Activated CD8-positive, alpha-beta memory T cell treated with anti-CD3 and anti-CD28 coated beads, Interleukin-2, amount 50 U/mL, for 24 hours (primary cell): Measurements from ENCODE around the gene EEF2K.
"Not testable (repeated sequence)": the region's sequence is repeated elsewhere in the genome, so short reads cannot be mapped to it uniquely, and the experiment has no call there.

ENCODE experiments used
- DNase-seq: peaks from one replicate; pipeline ENCODE4 v3.0.0-alpha.2; 2020; ENCODE audit errors: extremely low read depth

EEF2K gene

DNA sequence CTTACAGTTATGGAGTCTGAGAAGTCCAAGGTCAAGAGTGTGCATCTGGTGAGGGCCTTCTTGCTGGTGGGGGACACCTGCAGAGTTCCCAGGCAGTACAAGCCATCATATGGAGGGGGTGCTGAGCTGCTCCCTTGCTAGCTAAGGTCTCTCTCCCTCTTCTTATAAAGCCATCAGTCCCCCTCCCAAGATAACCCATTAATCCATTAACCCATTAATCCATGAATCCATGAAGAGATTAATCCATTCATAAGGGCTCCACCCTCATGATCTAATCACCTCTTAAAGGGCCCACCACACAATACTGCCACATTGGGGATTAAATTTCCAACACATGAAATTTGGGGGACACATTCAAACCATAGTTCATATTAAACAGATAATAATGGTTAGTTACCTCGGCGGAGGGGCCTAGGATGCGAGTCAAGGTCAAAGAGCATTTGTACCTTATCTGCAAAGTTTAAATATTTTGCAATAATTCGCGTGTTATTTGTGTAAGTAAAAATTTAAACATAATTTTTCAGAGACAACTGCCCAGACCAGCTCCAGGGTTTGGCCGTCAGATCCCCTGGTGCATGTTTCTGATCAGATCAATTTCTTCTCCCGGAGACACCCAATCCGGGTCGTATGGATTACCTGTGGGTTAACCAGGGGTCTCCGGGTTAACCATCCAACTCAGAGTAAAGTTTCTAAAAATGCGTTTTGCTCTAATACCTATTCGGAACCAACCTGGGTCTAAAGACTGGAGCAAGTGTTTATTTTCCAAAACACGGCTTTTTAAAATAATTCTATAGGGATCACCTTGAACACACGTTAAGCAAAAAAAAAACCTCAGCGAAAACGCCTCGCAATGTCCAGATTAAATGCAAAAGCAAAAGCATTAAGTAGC lies 90.4 kb downstream of the EEF2K start:
- DNase-seq: no peak

DNA sequence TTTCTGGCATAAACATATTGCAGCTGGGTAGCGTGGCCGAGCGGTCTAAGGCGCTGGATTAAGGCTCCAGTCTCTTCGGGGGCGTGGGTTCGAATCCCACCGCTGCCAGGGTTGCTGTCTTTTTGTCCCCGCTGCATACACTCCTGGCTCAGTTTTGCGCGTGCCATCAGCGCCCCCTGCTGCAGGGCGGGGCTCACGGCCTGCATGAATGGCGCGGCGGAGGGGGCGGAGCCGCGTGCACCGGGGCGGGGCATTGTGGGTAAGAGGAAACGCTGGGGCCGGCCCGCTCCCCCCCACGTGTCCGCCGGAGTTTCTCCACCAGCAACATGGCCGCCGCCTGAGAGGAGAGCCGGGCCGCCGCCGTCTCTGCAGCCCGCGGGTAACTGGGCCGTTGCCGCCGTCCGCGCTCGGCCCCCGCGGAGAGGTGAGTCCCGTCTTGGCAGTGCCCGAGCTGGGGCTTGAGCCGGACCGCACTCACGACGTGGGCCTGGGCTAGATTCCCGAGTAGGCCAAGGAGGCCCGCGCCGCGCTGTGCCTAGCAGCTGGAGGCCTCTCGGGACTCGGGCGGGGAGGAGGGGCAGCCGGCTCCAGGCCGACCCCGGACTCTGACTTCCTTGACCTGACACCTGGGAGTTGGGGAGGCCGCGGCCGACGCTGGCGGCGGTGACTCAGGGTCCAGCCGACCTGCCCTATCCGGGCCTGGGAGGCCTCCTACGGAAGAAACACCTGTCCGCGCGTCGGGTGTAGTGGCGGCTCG lies 91.2 kb downstream of the EEF2K start, which contains the start of gene POLR3E:
TSS of gene POLR3E (plus strand) at position 296 of the 757 bp plus-strand sequence. CDS start 5,560 bp downstream, outside the sequence.
- DNase-seq: peak; percentile 98

DNA sequence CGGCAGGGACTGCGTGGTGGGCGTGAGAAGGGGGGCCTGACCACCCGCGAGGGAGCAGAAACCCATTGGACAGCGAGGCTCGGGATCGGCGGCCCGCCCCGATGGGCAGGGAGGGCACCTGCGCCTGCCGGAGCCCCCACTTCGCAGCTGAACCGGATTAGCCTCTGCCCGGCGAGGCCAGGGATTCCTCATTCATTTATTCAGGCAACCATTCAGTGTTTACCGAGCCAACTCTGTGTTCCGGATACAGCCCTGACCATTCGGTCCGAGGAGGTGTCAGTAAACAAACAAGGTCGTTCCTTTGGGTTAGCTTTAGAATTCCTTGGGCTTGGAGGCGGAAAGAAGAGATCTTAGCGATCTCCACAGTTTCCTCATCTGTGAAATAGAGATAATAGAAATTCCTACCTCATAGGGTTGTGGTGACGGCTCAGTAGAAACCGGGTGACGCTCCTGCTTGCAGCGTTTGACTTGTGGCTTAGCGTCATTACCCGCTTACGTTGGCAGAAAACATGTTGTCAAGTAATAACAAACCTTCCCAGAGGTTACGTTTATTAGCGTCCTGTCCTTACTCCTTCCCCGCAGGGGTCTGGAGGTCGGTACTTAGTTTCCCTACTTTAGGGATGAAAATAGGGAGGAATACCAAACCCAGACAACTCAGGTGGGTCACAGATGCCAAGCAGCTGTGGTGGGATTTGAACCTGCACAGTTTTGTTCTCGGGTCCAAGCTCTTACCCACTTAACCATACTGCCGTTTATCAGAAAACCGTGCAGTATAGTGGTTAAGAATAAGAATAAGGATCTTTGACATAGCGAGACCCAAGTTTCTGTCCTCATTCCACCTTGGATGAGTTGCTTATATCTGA lies 92.0 kb downstream of the EEF2K start:
- DNase-seq: peak; percentile 47

DNA sequence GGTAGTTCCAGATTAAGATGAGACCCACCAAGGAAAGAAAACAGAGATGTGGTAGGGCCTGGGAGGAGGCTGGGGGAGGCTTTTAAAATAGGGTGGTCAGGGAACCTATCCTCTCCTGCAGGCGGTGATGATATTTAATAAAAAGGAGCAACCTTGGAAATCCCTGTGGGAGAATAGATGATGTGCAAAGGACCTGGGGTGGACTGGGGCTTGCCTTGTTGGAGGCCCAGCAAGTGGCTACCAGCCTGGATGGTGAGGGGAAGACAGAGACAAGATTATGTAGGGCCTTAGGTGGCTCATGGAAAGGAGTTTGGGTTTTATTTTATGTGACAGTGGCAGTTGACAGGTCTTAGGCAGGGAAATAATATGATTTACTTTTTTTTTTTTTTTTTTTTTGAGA lies 93.0 kb downstream of the EEF2K start:
- DNase-seq: no peak

DNA sequence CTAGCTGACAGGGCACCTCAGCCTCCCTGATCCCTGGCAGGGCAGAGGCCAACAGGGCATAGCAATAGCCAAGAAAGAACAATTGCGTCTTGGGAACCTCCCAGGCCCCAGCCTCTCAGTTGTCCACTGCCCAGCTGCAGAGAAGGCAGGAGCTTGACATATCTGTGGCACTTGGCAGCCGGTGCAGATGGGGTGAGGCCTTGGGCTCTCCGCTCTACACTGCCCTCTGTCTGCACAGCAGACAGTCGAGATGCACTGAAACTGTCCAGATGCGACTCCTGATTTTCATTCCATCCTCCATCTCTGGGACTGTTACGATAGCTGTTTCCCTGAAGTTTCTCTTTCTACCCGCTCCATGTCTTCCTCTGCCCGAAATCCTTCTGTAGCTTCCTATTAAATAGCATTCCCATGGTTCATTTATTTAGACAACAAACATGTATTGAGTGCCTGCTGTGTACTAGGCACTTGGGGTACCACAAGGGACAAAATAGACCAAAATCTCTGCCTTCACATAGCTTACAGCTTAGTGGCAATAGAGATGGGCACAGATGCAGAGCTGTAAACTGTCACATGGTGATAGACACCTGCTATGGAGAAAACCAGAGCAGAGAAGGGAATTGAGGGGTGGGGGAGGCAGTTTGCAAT lies 94.5 kb downstream of the EEF2K start:
- DNase-seq: no peak

DNA sequence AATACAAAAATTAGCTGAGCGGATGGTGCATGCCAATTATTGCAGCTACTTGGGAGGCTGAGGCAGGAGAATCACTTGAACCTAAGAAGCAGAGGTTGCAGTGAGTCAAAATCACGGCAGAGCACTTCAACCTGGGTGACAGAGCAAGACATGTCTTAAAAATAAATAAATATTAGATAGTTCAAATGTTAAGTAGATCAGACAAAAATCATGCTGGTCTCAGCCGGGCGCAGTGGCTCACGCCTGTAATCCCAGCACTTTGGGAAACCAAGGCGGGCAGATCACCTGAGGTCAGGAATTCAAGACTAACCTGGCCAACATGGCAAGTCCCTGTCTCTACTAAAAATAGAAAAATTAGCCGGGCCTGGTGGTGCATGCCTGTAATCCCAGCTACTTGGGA lies 95.3 kb downstream of the EEF2K start:
- not testable (repeated sequence) for DNase-seq

DNA sequence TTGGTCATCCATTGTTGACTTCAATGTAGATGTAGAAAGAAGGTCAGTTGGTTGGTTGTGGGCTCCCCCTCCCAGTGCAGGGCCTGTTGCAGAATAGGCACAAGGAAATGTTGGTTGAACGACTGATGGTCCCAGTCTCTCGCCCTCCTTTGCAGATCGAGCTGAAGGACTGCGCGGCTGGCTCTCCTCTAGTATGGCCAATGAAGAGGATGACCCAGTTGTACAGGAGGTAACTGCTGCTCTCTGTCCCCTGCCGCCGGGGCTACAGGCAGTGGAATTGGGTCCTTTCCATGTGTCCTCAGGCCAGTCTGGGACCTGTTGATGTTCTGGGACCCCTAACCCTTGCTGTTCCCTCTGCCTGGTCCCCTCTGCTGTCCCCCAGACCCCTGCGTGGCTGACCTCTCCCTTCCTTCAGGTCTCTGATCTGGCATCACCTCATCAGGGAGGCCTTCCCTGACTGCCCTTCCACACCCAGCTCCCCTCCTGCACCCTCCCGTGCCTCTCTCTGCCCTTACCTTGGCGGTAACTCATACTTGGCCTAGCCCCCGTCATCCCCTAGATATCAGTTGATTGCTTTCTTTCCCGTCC lies 96.8 kb downstream of the EEF2K start:
- DNase-seq: no peak

DNA sequence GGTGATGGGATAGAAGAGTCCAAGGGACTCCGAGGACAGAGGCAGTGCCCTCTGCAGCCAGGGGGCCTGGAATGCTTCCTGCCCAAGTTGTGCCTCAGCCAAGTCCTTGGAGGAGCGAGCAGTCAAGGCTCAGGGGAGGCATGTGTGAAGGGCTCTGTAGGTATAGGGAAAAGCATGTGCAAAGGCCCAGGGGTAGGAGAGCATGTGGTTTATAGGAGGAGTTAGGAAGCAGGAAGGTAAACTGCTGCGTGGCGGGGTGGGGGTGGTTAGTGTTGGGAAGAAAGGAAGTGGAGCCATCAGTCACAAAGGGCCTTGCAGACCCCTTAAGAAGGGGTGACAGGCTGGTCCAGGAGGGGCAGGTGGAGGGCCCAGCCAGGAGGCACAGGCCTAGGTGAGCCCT lies 98.3 kb downstream of the EEF2K start:
- no peak for DNase-seq

DNA sequence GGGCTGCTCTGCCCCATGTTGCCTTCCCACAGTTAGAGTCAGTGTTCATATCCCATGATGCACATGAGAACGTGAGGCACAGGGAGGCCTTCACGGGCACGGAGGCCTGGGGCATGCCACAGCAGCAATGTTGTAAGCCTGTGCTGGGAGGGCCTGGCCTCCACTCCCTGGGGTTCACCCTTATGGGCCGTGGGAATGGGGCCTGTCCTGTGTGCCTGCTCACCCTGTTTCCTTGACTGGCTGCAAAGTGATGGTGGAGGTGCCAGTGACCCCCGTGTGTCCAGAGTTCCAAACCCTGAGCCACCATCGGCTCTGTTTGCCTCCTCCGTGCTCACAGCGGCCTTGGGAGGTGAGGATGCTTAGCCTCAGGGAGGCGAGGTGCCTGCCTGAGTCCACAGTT lies 100.7 kb downstream of the EEF2K start:
- no peak for DNase-seq

DNA sequence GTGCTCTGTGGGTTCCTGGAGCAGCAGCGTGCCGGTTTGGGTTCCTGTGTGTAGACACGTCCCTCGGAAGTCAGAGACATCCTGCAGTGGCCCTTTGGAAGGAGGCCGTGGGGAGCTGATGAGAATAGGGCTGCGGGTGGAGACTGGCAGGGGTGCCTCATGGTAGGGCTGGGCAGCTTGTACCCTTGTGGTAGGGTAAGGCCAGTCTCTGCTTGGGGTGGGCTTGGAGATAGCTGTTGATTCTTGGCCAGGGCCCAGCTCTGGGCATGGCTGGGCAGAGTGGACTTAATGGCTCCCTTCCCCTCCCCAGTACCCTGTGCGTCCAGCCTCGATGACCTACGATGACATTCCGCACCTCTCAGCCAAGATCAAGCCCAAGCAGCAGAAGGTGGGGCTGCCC lies 101.8 kb downstream of the EEF2K start:
- DNase-seq: no peak

DNA sequence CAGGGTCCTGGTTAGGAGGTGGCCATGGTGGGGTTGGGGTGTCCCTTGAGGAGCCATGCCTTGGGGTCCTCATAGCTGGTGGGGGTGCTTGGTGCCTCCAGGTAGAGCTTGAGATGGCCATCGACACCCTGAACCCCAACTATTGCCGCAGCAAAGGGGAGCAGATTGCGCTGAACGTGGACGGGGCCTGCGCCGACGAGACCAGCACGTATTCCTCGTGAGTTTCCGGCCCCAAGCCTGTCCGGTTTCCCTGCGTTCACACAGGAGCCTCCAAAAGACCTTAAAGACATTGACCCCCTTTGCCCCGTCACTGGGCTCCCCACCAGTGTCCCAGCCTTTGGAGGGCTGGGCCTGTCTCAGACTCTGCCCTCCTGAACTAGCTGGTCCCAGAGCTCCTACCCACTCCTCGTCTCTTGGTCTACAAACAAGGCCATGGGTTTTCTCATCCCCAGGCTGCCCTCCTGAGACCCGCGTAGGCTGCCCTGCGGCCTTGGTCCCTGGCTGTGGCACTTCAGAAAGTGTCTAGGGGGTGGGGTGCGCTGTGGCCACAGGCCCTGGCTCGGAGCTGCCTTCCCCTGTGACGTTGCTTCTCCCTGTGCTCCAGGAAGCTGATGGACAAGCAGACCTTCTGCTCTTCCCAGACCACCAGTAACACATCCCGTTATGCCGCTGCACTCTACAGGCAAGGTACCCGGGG lies 102.9 kb downstream of the EEF2K start:
- no peak for DNase-seq

DNA sequence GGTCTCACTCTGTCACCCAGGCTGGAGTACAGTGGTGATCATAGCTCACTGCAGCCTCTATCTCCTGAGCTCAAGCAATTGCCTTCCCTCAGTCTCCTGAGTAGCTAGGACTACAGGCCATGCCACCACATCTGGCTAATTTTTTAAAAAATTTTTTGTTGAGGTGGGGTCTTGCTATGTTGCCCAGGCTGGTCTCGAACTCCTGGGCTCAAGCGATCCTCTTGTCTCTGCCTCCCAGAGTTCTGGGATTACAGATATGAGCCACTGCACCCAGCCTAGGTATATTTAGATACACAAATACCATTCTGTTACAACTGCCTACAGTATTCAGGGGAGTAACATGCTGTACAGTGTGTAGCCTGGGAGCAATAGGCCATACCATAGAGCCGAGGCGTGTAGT lies 105.4 kb downstream of the EEF2K start:
- DNase-seq: no peak

DNA sequence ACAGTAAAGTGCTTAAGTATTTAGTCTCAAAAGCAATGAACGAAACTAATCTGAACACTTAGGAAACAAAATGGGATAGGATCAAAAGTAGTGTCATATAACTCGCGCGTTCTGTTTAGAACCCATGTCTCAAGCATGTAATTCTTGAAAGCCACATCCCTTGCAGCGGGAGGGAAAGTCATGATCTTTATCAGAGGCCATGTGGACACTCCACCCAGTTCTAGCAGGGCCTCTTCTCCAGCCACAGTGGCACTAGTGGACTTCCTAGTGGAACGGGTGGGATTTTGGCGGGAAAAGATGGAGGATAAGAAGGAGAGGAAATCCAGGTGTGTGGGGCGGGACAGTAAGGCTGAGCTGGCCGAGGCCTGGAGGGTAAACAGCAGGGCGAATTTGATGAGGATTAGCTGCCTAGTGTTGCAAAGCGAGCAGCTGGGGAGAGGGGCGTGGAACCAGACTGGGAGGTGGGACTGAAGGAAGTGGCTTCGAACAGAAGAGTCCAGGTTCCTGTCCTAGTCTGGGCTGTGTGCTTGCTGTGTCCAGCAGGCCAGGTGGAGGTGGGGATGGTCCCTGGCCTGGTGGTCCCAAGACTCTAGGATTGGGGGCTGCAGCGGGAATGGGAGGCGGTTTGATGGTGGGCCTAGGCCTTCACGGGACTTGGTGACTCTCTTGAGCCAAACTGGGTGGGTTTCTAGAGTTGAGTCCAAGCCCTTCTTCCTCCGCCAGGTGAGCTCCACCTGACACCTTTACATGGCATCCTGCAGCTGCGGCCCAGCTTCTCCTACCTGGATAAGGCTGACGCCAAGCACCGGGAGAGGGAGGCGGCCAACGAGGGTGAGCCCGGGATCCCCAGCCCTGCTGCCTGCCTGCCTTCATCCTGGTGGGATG lies 107.1 kb downstream of the EEF2K start:
- DNase-seq: no peak

DNA sequence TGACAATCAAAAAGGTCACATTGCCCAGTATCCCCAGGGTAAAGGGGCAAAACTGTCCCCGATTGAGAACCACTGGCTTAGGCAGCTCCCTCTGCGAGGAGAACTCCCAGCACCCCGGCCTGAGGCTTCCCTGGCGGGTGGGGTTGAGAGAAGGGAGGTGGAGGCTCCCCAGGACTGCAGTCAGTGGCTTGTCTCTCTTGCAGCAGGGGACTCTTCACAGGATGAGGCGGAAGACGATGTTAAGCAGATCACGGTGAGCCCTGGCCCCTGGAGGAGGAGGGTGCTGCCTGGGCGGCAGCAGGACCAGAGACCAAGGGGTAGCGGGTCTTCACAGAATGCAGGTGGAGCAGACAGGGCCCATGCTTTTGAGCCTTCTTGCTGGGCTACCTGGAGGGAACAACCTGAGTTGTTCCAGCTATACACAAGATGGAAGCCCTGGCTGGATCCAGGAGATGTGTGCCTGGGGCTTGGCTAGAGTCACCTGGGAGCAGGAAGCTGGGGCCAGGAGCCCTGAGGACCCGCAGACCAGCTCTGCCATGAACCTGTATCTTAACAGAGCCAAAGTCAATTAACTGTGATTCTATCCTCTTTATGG lies 107.9 kb downstream of the EEF2K start:
- no peak for DNase-seq

DNA sequence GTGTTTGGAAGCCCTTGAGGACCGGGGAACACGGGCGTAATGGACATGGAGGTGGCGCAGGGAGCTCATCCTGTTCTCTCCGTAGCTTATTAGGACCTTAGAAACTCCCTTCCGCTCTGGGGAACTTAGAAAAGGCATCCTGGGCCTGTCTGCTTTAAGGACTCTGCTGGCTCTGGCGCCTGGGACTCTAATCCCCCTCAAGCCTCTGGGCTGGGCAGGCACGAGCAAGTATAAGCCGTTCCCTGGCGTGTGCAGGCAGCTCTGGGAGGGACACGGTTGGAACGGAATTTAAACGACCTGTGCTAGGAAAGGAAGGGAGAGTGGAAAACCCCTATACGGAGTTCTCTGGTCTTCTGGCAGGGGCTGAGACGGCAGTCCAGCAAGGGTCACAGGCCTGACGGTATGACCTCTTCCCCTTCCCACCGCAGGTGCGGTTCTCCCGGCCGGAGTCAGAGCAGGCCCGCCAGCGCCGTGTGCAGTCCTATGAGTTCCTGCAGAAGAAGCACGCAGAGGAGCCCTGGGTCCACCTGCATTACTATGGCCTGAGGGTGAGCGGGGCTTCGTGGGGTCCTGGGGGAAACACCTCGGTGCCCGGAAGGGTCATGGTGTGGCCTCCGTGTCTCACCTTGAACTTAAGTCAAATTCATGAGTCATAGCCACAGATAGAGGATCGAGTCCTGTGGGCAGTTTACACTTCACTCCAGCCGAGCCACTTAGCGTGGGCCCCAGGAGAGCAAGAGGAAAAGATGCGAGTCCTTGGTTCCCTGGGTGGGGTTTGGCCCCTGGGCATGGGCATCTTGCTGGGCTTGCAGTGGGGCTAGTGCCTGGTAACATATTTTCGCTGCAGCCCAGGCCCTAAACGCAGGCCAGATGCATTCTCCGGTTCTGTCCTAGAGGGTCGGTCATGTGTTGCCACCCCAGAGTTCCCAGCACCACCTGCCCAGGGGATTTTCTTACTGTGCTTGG lies 108.9 kb downstream of the EEF2K start:
- no peak for DNase-seq

DNA sequence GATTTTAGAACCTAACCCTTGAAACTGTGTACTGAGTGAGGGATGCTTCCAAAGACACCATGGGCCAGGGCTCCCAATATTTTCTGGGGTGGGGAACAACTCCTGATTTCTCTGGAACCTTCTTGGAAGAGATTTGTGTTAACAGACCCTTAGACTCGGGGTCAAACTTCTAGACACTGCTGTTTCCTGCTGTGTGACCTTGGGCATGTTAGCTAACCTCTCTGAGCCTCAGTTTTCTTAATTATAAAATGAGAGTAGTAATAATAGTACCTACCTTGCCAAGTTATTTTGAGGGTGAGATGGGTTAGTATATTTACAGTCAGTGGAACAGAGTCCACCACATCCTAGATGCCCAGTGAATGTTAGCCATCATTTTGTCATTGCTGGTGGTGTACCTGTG lies 109.9 kb downstream of the EEF2K start:
- DNase-seq: no peak

DNA sequence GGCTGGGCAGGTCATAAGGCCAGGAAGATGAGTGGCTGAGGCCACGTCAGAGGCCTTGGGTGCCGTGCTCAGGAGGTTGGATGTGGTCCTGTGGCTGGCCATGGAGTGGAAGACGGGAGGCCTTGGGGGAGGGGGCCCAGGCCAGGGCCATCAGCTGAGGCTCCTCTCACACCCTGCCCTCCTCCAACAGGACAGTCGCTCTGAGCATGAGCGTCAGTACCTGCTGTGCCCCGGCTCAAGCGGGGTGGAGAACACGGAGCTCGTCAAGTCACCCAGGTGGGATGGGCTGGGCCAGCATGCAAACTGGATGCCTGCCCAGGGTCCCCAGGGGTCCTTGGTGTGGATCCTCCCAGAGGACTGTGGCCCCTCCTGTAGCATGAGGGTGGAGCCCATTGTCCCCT lies 110.3 kb downstream of the EEF2K start:
- DNase-seq: no peak

DNA sequence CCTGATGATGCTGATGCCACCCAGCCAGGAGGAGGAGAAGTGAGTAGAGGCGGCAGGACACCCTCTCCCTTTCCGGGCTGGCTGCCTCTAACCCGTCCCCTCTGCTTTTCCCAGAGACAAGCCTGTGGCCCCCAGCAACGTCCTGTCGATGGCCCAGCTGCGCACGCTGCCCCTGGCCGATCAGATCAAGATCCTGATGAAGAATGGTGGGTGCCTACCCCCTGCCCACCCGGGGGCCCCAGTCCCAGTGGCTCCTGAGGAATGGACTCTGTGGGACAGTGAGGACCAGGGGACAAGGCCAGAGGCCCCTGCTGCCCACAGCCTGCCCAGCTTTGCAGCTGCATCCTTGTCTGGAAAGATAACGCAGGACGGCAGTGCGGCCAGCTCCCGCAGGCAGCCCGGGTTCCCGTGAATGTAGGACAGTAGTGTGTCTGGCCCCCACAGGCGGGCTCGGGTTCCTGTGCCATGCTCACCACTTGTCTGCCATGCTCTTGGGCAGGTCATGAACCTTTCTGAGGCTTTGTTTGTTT lies 111.0 kb downstream of the EEF2K start:
- DNase-seq: no peak
